DND-41 (cell line): Measurements from ENCODE around the gene DHCR24.
"Not testable (repeated sequence)": the region's sequence is repeated elsewhere in the genome, so short reads cannot be mapped to it uniquely, and the experiment has no call there.

Source experiments
- ATAC-seq: fragments of 200-7000 bp; cut with Tn5 transposase; 3 replicates; pipeline ENCODE4 v1.9.1; 2021; ENCODE audit warnings: low read depth; ENCODE audit not compliant: insufficient read depth
- DNase-seq: peaks from one replicate; pipeline ENCODE4 v3.0.0-alpha.2; 2020
- H2AFZ ChIP-seq: 2 replicates; pipeline ENCODE4 v1.6.0; 2012; ENCODE audit warnings: low read depth, low read length
- H3K27ac ChIP-seq: 2 replicates; pipeline ENCODE4 v1.5.1; 2012; ENCODE audit warnings: low read length, inconsistent platforms
- H3K27me3 ChIP-seq: fragments of 200-600 bp; sonication (generic); 2 replicates; pipeline ENCODE4 v1.6.0; 2012; ENCODE audit warnings: low read length, mild to moderate bottlenecking, inconsistent platforms; ENCODE audit not compliant: insufficient read depth, poor library complexity
- H3K36me3 ChIP-seq: 2 replicates; pipeline ENCODE4 v1.5.1; 2012; ENCODE audit warnings: low read length, inconsistent platforms; ENCODE audit not compliant: insufficient read depth
- H3K4me1 ChIP-seq: 2 replicates; pipeline ENCODE4 v1.5.1; 2012; ENCODE audit warnings: mild to moderate bottlenecking, low read length; ENCODE audit not compliant: insufficient read depth
- H3K4me2 ChIP-seq: 2 replicates; pipeline ENCODE4 v1.6.0; 2012; ENCODE audit warnings: mild to moderate bottlenecking, moderate library complexity, low read length, inconsistent platforms; ENCODE audit not compliant: insufficient read depth
- H3K4me3 ChIP-seq, 2 experiments: fragments of 200-600 bp in 1 of 2; shearing (Covaris generic) in 1 of 2; 2 replicates each; pipeline ENCODE4 v1.5.1; 2012 to 2016; ENCODE audit warnings: inconsistent platforms in 2 of 2, low read length in 2 of 2, mild to moderate bottlenecking in 2 of 2, low read depth in 1 of 2, moderate library complexity in 1 of 2
- H3K79me2 ChIP-seq: 2 replicates; pipeline ENCODE4 v1.6.0; 2012; ENCODE audit warnings: low read length, inconsistent platforms; ENCODE audit not compliant: insufficient read depth
- H3K9ac ChIP-seq: 2 replicates; pipeline ENCODE4 v1.6.0; 2012; ENCODE audit warnings: low read depth, mild to moderate bottlenecking, inconsistent platforms, low read length, moderate library complexity
- H3K9me3 ChIP-seq: 2 replicates; pipeline ENCODE4 v1.5.1; 2012; ENCODE audit warnings: low read length, moderate library complexity, mild to moderate bottlenecking, inconsistent platforms; ENCODE audit not compliant: insufficient read depth, severe bottlenecking
- H4K20me1 ChIP-seq: 2 replicates; pipeline ENCODE4 v1.6.0; 2012; ENCODE audit warnings: low read length; ENCODE audit not compliant: insufficient read depth
- EZH2 ChIP-seq: IDR thresholded peaks from 3 replicates; pipeline ENCODE4 v1.6.1; 2012; ENCODE audit warnings: borderline replicate concordance, low read depth, mild to moderate bottlenecking, moderate library complexity, low read length, inconsistent platforms; ENCODE audit not compliant: severe bottlenecking
- TF ChIP-seq, protein P1 (sequence below): IDR thresholded peaks from 2 replicates; pipeline ENCODE4 v1.5.1; 2012; ENCODE audit warnings: borderline replicate concordance, low read length, moderate library complexity, mild to moderate bottlenecking; ENCODE audit not compliant: poor library complexity, severe bottlenecking; ENCODE audit errors: extremely low read depth

Gene DHCR24, protein sequence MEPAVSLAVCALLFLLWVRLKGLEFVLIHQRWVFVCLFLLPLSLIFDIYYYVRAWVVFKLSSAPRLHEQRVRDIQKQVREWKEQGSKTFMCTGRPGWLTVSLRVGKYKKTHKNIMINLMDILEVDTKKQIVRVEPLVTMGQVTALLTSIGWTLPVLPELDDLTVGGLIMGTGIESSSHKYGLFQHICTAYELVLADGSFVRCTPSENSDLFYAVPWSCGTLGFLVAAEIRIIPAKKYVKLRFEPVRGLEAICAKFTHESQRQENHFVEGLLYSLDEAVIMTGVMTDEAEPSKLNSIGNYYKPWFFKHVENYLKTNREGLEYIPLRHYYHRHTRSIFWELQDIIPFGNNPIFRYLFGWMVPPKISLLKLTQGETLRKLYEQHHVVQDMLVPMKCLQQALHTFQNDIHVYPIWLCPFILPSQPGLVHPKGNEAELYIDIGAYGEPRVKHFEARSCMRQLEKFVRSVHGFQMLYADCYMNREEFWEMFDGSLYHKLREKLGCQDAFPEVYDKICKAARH

DNA sequence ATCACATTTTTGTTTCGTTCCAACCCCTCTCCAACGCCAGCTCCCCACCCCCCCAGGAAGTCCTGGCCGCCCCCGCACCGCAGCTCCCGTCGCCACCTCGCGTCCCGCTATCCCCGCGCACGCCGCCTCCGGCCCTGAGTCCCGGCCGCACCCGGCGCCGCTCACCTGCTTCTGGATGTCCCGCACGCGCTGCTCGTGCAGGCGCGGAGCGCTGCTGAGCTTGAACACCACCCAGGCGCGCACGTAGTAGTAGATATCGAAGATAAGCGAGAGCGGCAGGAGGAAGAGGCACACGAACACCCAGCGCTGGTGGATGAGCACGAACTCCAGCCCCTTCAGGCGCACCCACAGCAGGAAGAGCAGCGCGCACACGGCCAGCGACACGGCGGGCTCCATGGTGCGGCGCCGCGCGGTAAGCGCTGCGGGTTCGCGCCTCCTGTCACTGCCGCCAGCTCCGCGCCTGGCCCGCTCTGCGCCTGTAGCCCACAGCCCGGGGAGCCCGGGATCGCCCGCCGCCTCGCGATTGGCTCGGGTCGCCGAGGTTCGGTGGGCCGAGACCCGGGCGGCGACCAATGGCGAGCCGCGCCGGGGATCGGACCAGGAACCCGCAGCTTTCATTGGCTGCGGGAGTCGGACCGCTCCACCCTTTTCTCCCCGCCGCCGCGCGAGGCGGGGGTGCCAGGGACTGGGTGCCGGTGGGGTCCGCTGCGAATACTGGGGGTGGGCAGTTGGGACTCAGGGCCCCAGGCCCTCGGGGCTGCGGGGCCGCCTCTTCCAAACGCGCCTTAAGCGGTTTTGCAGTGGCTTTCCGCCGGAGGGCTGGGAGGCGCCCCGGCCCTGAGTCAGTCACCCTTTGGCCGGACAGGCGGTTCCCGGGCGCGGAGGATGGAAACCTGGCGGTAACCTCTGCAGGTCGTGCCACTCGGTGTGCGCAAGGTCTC is at the start of gene DHCR24:
DHCR24 (minus strand) TSS at position 472 of the 941 bp plus-strand sequence; CDS start at position 396, 76 bp downstream.
- Histone ChIP-seq H2AFZ (peak within 1 kb of the TSS; percentile 97), H4K20me1 (peaks cover 40% of the 10 kb centered on the region), H3K27ac (peak within 1 kb of the TSS; percentile 98), H3K4me1 (peaks cover 53% of the 10 kb centered on the region), H3K36me3 (peaks cover 44% of the 10 kb centered on the region), H3K9ac (peak within 1 kb of the TSS; percentile 89), H3K27me3 (no peaks in the 10 kb centered on the region), H3K9me3 (no peaks in the 10 kb centered on the region), H3K79me2 (peaks cover 55% of the 10 kb centered on the region), H3K4me3 (peak within 1 kb of the TSS; percentile 86 to 97), H3K4me2 (peak within 1 kb of the TSS; percentile 80)
- TF ChIP-seq, protein P1, sequence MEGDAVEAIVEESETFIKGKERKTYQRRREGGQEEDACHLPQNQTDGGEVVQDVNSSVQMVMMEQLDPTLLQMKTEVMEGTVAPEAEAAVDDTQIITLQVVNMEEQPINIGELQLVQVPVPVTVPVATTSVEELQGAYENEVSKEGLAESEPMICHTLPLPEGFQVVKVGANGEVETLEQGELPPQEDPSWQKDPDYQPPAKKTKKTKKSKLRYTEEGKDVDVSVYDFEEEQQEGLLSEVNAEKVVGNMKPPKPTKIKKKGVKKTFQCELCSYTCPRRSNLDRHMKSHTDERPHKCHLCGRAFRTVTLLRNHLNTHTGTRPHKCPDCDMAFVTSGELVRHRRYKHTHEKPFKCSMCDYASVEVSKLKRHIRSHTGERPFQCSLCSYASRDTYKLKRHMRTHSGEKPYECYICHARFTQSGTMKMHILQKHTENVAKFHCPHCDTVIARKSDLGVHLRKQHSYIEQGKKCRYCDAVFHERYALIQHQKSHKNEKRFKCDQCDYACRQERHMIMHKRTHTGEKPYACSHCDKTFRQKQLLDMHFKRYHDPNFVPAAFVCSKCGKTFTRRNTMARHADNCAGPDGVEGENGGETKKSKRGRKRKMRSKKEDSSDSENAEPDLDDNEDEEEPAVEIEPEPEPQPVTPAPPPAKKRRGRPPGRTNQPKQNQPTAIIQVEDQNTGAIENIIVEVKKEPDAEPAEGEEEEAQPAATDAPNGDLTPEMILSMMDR, result no peak
- TF ChIP-seq EZH2, result no peak
- ATAC-seq (peak; percentile 94), DNase-seq (peak; percentile 90)

DNA sequence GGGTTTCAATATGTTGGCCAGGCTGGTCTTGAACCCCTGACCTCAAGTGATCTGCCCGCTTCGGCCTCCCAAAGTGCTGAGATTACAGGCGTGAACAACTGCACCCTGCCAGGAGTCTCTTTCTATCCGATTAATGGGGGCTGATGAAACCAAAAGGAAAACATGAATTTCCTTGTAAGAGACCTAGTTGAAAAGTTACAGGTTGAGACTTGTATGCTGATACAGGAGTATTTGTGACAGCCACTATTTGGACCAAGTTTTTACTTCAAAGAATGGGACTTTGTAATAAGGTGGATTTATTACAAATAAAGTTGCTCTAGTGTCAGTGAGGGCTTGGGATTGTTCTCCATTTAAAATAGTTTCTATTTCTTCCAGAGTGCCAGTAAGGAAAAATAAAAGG is 49.8 kb upstream of the DHCR24 start:
- Histone ChIP-seq H3K4me2 (no peak overlapping the region), H2AFZ (no peak overlapping the region), H3K27me3 (peaks cover 5% of the 10 kb centered on the region)

DNA sequence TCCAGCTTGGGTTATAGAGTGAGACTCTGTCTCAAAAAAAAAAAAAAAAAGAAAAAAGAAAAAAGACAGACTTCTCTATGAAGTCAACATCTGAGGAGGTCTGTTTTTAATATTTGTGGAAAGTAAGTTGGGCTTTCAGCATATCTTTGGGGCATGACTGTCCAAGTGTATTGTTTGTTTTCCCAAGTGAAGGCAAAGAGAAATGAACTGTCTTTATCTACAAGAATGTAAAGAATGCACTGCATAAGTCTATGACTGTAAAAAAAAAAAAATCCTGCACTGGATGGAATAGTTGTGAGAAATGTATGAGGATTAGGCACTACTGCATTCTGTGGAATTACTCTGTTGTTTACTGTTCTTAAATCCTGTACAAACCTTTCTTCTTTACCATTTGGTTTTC is 47.9 kb upstream of the DHCR24 start:
- Histone ChIP-seq H2AFZ (no peak overlapping the region), H3K27ac (no peak overlapping the region), H3K79me2 (no peaks in the 10 kb centered on the region), H3K4me1 (no peaks in the 10 kb centered on the region), H3K36me3 (no peaks in the 10 kb centered on the region), H3K9ac (no peak overlapping the region), H3K9me3 (no peaks in the 10 kb centered on the region), H3K4me3 (no peak overlapping the region), H4K20me1 (no peaks in the 10 kb centered on the region), H3K4me2 (no peak overlapping the region), H3K27me3 (peaks cover 2% of the 10 kb centered on the region)
- no peak for TF ChIP-seq EZH2
- TF ChIP-seq, protein P1, result no peak
- ATAC-seq (no peak), DNase-seq (no peak)

More for the DNA sequence above, 49.8 kb upstream of the DHCR24 start:
- no peaks in the 10 kb centered on the region for H3K79me2 ChIP-seq
- H3K9me3 ChIP-seq, result no peaks in the 10 kb centered on the region
- H3K9ac ChIP-seq, result no peak overlapping the region
- no peak for ATAC-seq
- no peak overlapping the region for H3K4me3 ChIP-seq
- no peak for DNase-seq
- no peaks in the 10 kb centered on the region for H3K4me1 ChIP-seq
- no peak overlapping the region for H3K27ac ChIP-seq
- H3K36me3 ChIP-seq, result no peaks in the 10 kb centered on the region
- no peaks in the 10 kb centered on the region for H4K20me1 ChIP-seq
- TF ChIP-seq, protein P1, result no peak
- TF ChIP-seq EZH2, result no peak

DNA sequence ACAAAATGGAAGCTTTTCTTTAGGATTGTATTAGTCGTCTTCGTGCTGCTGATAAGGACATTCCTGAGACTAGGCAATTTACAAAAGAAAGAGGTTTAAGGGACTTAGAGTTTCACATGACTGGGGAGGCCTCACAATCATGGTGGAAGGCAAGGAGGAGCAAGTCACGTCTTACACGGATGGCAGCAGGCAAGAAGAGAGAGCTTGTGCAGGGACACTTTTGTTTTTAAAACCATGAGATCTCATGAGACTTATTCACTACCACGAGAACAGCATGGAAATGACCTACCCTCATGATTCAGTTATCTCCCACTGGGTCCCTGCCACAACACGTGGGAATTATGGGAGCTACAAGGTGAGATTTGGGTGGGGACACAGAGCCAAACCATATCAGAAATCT is 47.1 kb upstream of the DHCR24 start:
- H3K36me3 ChIP-seq, DNase-seq, H3K27me3 ChIP-seq, H3K9me3 ChIP-seq, H3K79me2 ChIP-seq, H3K9ac ChIP-seq, H3K27ac ChIP-seq, ATAC-seq, H4K20me1 ChIP-seq, H3K4me1 ChIP-seq, H3K4me3 ChIP-seq, H3K4me2 ChIP-seq, H2AFZ ChIP-seq: not testable (repeated sequence)
